ENCODE measurements around the gene SLC8A1. TPM values are rescaled to one million over a fixed set of nuclear protein-coding genes. Genes with fewer than 3 reads are reported as not detected.

SLC8A1 gene
- total RNA-seq, 1 experiment from 2014 or later, result not detected

DNA sequence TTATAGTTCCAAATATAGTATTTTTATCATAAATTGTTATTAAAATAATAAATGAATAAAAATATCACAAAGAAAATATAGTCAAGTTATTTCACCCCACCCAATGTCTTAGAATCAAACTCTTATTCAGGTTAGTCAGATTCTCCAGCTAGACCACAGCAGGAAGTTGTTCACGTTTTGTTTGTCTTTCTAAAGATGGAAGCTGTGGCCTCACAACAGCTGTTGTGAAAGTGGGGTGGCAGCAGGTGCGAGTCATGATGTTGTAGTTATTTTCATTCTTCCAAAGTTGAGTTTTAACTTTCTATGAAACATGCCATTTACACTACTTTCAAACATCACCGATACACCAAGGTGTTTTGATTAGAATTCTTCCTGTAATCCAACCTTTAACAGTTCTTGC lies 272.9 kb downstream of the SLC8A1 start:
- Histone ChIP-seq H3K4me3 (ENCODE audit: low read depth, low read length, poor library complexity, severe bottlenecking) (no peak overlapping the region), H3K27me3 (replicated peaks; ENCODE audit: insufficient read depth, low read depth, low read length, poor library complexity) (peaks cover 42% of the 10 kb centered on the region), H3K36me3 (ENCODE audit: insufficient read depth, low read length, poor library complexity, severe bottlenecking) (no peaks in the 10 kb centered on the region), H3K27ac (ENCODE audit: low read depth, low read length, poor library complexity, severe bottlenecking) (no peak overlapping the region), H3K9me3 (ENCODE audit: low read depth, low read length, poor library complexity, severe bottlenecking) (no peaks in the 10 kb centered on the region), H3K4me1 (ENCODE audit: insufficient read depth, low read length, poor library complexity, severe bottlenecking) (no peaks in the 10 kb centered on the region)
- intact Hi-C loops (cut with micrococcal nuclease; ENCODE audit: unreplicated experiment), result no loop called here
- POLR2A ChIA-PET (ENCODE audit: low non-redundant PET), result no interaction called here
- CTCF ChIA-PET, result no interaction called here
- no TSS peak for BruUV-seq (replicated peaks)
- TF ChIP-seq, protein P1, sequence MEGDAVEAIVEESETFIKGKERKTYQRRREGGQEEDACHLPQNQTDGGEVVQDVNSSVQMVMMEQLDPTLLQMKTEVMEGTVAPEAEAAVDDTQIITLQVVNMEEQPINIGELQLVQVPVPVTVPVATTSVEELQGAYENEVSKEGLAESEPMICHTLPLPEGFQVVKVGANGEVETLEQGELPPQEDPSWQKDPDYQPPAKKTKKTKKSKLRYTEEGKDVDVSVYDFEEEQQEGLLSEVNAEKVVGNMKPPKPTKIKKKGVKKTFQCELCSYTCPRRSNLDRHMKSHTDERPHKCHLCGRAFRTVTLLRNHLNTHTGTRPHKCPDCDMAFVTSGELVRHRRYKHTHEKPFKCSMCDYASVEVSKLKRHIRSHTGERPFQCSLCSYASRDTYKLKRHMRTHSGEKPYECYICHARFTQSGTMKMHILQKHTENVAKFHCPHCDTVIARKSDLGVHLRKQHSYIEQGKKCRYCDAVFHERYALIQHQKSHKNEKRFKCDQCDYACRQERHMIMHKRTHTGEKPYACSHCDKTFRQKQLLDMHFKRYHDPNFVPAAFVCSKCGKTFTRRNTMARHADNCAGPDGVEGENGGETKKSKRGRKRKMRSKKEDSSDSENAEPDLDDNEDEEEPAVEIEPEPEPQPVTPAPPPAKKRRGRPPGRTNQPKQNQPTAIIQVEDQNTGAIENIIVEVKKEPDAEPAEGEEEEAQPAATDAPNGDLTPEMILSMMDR (conservative IDR thresholded peaks at IDR 0.05; ENCODE audit: low read depth, low read length), result no peak
- no peak for TF ChIP-seq EZH2 (IDR thresholded peaks at IDR 0.05; ENCODE audit: borderline replicate concordance, low read depth, low read length, poor library complexity, severe bottlenecking)
- DNase-seq (ENCODE audit: low spot score), result no peak

DNA sequence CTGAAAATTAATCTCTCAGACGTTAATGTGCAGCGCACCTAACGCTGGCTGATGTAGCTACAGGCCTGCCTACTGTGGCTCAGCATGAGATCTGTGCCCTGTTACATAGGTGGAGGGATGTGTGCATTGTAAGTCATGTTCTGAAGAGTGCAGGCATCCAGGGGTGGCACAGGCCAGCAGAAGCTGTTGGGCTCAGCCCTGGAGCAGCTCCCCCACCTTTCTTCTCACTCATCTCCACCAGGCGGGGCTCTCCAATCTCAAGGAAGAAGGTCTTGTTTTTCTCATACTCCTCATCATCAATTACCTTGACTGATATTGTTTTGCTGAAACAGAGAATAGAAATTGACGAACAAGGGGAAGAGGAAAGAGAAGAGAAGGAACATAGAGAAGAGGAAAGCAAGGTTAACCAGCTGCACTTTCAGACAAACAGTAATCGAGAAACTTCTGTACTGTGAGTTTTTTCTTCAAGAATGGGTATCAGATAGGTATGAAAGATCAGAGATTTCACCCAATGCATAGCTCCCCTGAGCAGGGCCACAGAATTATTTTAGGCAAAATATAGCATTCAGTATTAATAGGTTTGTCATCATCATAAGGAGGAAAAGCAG lies 273.6 kb downstream of the SLC8A1 start:
- Histone ChIP-seq H3K36me3 (ENCODE audit: insufficient read depth, low read length, poor library complexity, severe bottlenecking) (no peaks in the 10 kb centered on the region), H3K27me3 (replicated peaks; ENCODE audit: insufficient read depth, low read depth, low read length, poor library complexity) (peaks cover 37% of the 10 kb centered on the region), H3K9me3 (ENCODE audit: low read depth, low read length, poor library complexity, severe bottlenecking) (no peaks in the 10 kb centered on the region), H3K4me3 (ENCODE audit: low read depth, low read length, poor library complexity, severe bottlenecking) (no peak overlapping the region), H3K27ac (ENCODE audit: low read depth, low read length, poor library complexity, severe bottlenecking) (no peak overlapping the region), H3K4me1 (ENCODE audit: insufficient read depth, low read length, poor library complexity, severe bottlenecking) (no peaks in the 10 kb centered on the region)
- no TSS peak for BruUV-seq (replicated peaks)
- no peak for TF ChIP-seq EZH2 (IDR thresholded peaks at IDR 0.05; ENCODE audit: borderline replicate concordance, low read depth, low read length, poor library complexity, severe bottlenecking)
- TF ChIP-seq, protein P1 (conservative IDR thresholded peaks at IDR 0.05; ENCODE audit: low read depth, low read length), result no peak
- intact Hi-C loops (cut with micrococcal nuclease; ENCODE audit: unreplicated experiment), result no loop called here
- POLR2A ChIA-PET (ENCODE audit: low non-redundant PET), result no interaction called here
- DNase-seq (ENCODE audit: low spot score), result no peak
- CTCF ChIA-PET, result no interaction called here

DNA sequence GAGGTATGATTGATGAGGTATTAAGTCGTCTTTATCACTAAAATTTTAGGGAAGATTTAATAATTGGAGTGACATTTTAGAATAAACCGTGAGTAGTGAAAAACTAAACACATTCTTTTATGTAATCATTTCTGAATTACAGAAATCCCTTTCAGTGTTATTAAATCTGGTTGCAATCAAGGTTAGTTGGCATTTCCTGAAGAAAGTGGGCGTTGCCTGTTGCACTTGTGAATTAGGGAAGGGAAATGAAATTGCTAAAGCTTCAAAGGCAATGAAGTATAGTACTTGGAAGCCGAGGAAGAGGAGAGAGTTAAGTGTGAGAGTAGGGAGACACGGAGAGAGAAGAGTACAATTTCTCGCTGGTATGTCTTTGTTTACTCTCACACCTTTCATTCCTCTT lies 274.5 kb downstream of the SLC8A1 start:
- no peak for DNase-seq (ENCODE audit: low spot score)
- Histone ChIP-seq H3K9me3 (ENCODE audit: low read depth, low read length, poor library complexity, severe bottlenecking) (no peaks in the 10 kb centered on the region), H3K27ac (ENCODE audit: low read depth, low read length, poor library complexity, severe bottlenecking) (no peak overlapping the region), H3K4me3 (ENCODE audit: low read depth, low read length, poor library complexity, severe bottlenecking) (no peak overlapping the region), H3K4me1 (ENCODE audit: insufficient read depth, low read length, poor library complexity, severe bottlenecking) (no peaks in the 10 kb centered on the region), H3K36me3 (ENCODE audit: insufficient read depth, low read length, poor library complexity, severe bottlenecking) (no peaks in the 10 kb centered on the region), H3K27me3 (replicated peaks; ENCODE audit: insufficient read depth, low read depth, low read length, poor library complexity) (peaks cover 30% of the 10 kb centered on the region)
- no peak for TF ChIP-seq EZH2 (IDR thresholded peaks at IDR 0.05; ENCODE audit: borderline replicate concordance, low read depth, low read length, poor library complexity, severe bottlenecking)
- TF ChIP-seq, protein P1 (conservative IDR thresholded peaks at IDR 0.05; ENCODE audit: low read depth, low read length), result no peak
- CTCF ChIA-PET, result no interaction called here
- POLR2A ChIA-PET (ENCODE audit: low non-redundant PET), result no interaction called here
- intact Hi-C loops (cut with micrococcal nuclease; ENCODE audit: unreplicated experiment), result no loop called here
- no TSS peak for BruUV-seq (replicated peaks)
